ENCODE measurements around the gene LIMS1. TPM values are rescaled to one million over a fixed set of nuclear protein-coding genes. Genes with fewer than 3 reads are reported as not detected.

Gene LIMS1
- total and polyA plus RNA-seq, 8 donors, result 11.9 to 136 (median 34.2) TPM

- no peak for DNase-seq
- WGBS, 5 donors, result 75 to 90% (median 83%) methylated on average over 5 of the region's 5 CpGs
- intact Hi-C loops (cut with DNase I; ENCODE audit: low total_unique reads), result no loop called here
- Histone ChIP-seq H3K27ac (no peak overlapping the region), H3K36me3 (no peaks in the 10 kb centered on the region), H3K27me3 (no peaks in the 10 kb centered on the region), H3K4me1 (peaks cover 0 to 32% (median 13%) of the 10 kb centered on the region in 4 donors), H3K9me3 (no peaks in the 10 kb centered on the region), H3K4me3 (no peak overlapping the region)
- TF ChIP-seq POLR2AphosphoS5 (IDR thresholded peaks at IDR 0.05) (no peak), EP300 (IDR thresholded peaks at IDR 0.05) (no peak), CTCF (IDR thresholded peaks at IDR 0.05) (no peak), POLR2A (IDR thresholded peaks at IDR 0.05) (no peak)
These were observed 13.3 kb downstream of the LIMS1 start for GRCh38 chr2:108547606-108548005.

DNA sequence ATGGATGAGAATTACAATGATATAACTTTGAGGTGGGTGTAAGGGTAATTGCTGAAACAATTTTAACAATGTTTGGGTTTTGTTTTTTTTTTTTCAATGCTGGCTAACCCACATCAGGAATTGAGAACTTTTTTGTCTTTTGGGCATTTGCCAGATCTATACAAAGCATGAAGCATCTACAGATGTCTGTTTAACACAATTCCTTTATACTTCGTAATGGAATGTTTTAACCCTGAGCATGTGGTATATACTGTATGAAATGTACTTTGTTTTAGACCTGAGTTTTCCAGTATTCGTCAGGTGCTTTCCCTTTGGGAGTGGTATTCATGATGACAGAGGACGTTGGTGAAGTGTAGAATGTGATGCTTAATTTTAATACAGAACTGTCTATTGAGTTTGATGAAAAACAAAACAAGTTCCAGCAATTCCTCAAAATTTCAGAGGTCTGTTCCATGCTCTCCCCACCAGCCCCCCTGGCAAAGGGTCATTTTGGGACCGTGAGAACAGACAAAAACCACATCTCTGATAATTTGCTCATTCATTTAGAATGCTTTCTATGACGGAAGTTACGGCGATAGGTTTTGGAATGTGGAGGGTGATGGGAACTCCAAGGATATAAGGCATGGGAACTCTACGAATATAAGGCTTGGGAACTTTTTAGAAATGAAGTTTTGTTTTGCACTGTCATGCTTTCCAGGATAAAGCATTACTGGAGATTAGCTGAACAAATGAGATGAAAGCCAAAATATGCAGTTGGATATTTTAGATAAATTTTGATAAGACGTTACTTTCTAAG is 14.1 kb downstream of the LIMS1 start:
- no peaks in the 10 kb centered on the region for H3K27me3 ChIP-seq
- H3K36me3 ChIP-seq, result no peaks in the 10 kb centered on the region
- DNase-seq, result peak in 1 of 2 donors; percentile 30
- no peaks in the 10 kb centered on the region for H3K9me3 ChIP-seq
- peaks cover 6 to 35% (median 16%) of the 10 kb centered on the region in 4 donors for H3K4me1 ChIP-seq
- no peak overlapping the region for H3K4me3 ChIP-seq
- no peak for TF ChIP-seq POLR2A (IDR thresholded peaks at IDR 0.05)
- no peak overlapping the region for H3K27ac ChIP-seq
- 65 to 74% (median 68%) methylated on average over 9 of the region's 9 CpGs for WGBS, 5 donors
- intact Hi-C loops (cut with DNase I; ENCODE audit: low total_unique reads), result no loop called here

DNA sequence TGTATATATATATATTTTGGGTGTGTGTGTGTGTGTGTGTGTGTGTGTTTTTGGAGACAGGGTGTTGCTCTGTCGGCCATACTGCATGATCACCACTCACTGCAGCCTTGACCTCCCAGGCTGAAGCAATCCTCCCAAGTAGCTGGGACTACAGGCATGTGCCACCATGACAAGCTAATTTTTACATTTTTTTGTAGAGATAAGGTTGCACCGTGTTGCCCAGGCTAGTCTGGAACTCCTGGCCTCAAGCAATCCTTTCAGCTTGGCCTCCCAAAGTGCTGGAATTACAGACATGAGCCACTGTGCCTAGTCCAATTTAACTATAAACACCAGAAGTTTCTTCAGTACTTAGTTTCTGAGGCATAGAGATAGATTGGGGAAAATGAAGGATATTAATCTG is 18.3 kb downstream of the LIMS1 start:
- Histone ChIP-seq H3K4me1 (peaks cover 15 to 57% (median 31%) of the 10 kb centered on the region in 4 donors), H3K4me3 (no peak overlapping the region), H3K27ac (peak overlapping the region; percentile 18 to 67 (median 45)), H3K36me3 (no peaks in the 10 kb centered on the region), H3K27me3 (no peaks in the 10 kb centered on the region), H3K9me3 (no peaks in the 10 kb centered on the region)
- no peak for DNase-seq
- intact Hi-C loops (cut with DNase I; ENCODE audit: low total_unique reads), result no loop called here
- TF ChIP-seq POLR2AphosphoS5 (IDR thresholded peaks at IDR 0.05), result no peak
- 62 to 78% (median 68%) methylated on average over 2 of the region's 2 CpGs for WGBS, 5 donors

- DNase-seq, result no peak
- no peaks in the 10 kb centered on the region for H3K9me3 ChIP-seq
- TF ChIP-seq CTCF (IDR thresholded peaks at IDR 0.05) (no peak), POLR2AphosphoS5 (IDR thresholded peaks at IDR 0.05) (no peak), EP300 (IDR thresholded peaks at IDR 0.05) (no peak), POLR2A (IDR thresholded peaks at IDR 0.05) (no peak)
- 43 to 62% (median 56%) methylated on average over 7 of the region's 7 CpGs for WGBS, 5 donors
- H3K36me3 ChIP-seq, result no peaks in the 10 kb centered on the region
- H3K27ac ChIP-seq, result peak overlapping the region; percentile 22 to 67 (median 45)
- no peaks in the 10 kb centered on the region for H3K27me3 ChIP-seq
- H3K4me3 ChIP-seq, result no peak overlapping the region
- peaks cover 15 to 50% (median 31%) of the 10 kb centered on the region in 4 donors for H3K4me1 ChIP-seq
- intact Hi-C loops (cut with DNase I; ENCODE audit: low total_unique reads), result no loop called here
These were observed 19.1 kb downstream of the LIMS1 start for GRCh38 chr2:108553209-108553919.

DNA sequence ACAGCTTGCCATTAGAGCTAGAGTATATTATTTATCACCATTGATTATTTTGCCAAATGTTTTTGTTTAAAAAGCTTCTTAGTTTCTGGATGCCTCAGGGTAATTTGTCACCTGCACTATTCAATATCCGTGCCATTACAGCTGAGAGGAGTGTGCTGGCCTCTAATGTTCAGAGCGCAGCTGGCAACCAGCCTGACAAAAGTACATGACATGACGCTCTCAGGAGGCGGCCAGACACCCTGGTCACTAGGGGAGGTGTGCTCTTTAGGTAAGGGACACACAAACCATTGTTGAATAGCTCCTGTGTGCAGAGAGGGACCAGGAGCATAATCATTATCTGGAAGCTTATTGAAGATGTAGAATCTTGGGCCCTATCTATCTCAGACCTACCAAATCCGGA is 20.3 kb downstream of the LIMS1 start:
- Histone ChIP-seq H3K4me1 (peaks cover 15 to 53% (median 33%) of the 10 kb centered on the region in 4 donors), H3K36me3 (no peaks in the 10 kb centered on the region), H3K9me3 (no peaks in the 10 kb centered on the region), H3K27ac (peak overlapping the region in 4 of 5 donors; percentile 22 to 67 (median 54)), H3K27me3 (no peaks in the 10 kb centered on the region), H3K4me3 (no peak overlapping the region)
- intact Hi-C loops (cut with DNase I; ENCODE audit: low total_unique reads), result no loop called here
- 70 to 86% (median 85%) methylated on average over 5 of the region's 5 CpGs for WGBS, 5 donors
- no peak for TF ChIP-seq CTCF (IDR thresholded peaks at IDR 0.05)
- TF ChIP-seq EP300 (IDR thresholded peaks at IDR 0.05), result no peak
- no peak for TF ChIP-seq POLR2A (IDR thresholded peaks at IDR 0.05)
- no peak for TF ChIP-seq POLR2AphosphoS5 (IDR thresholded peaks at IDR 0.05)
- no peak for DNase-seq

All from stomach (tissue), 9 donors.